Type B pancreatic cell (in vitro differentiated cells): Measurements from ENCODE around the gene KCTD19. TPM values are rescaled to one million over a fixed set of nuclear protein-coding genes. Genes with fewer than 3 reads are reported as not detected.

Source experiments
- DNase-seq: peaks from one replicate; pipeline ENCODE4 v3.0.0; 2021; ENCODE audit warnings: mixed read lengths; ENCODE audit not compliant: unreplicated experiment; ENCODE audit errors: extremely low spot score
- H3K27ac Mint-ChIP-seq: 2 replicates; pipeline ENCODE4 v1.8.0; 2021; ENCODE audit warnings: mild to moderate bottlenecking, mixed read lengths
- H3K27me3 Mint-ChIP-seq: 2 replicates; pipeline ENCODE4 v1.8.0; 2021; ENCODE audit warnings: mixed read lengths
- H3K36me3 Mint-ChIP-seq: 2 replicates; pipeline ENCODE4 v1.8.0; 2021; ENCODE audit warnings: mixed read lengths
- H3K4me1 Mint-ChIP-seq: one replicate; pipeline ENCODE4 v1.8.0; 2021; ENCODE audit warnings: mixed read lengths; ENCODE audit not compliant: unreplicated experiment
- H3K4me3 Mint-ChIP-seq: 2 replicates; pipeline ENCODE4 v1.8.0; 2021; ENCODE audit warnings: mild to moderate bottlenecking, mixed read lengths
- H3K9me3 Mint-ChIP-seq: 2 replicates; pipeline ENCODE4 v1.8.0; 2021; ENCODE audit warnings: mixed read lengths
- total RNA-seq: library from RNA; stranded (reverse); gene quantifications from 2 replicates; pipeline ENCODE4 v1.2.1, GENCODE V29; 2021; ENCODE audit warnings: low replicate concordance
- TF ChIP-seq, protein P1 (sequence below): fragments of 200-600 bp; sonication (generic); conservative IDR thresholded peaks from 2 replicates; pipeline ENCODE4 v1.5.0; 2021; ENCODE audit warnings: antibody characterized with exemption, mild to moderate bottlenecking

Gene KCTD19
- total RNA-seq, 1 donor from 2014 or later: 0.56 TPM

- peaks cover 8% of the 10 kb centered on the region for H3K27me3 Mint-ChIP-seq
- no peaks in the 10 kb centered on the region for H3K9me3 Mint-ChIP-seq
- no peak overlapping the region for H3K4me3 Mint-ChIP-seq
- no peaks in the 10 kb centered on the region for H3K36me3 Mint-ChIP-seq
- no peak for DNase-seq
- TF ChIP-seq, protein P1, sequence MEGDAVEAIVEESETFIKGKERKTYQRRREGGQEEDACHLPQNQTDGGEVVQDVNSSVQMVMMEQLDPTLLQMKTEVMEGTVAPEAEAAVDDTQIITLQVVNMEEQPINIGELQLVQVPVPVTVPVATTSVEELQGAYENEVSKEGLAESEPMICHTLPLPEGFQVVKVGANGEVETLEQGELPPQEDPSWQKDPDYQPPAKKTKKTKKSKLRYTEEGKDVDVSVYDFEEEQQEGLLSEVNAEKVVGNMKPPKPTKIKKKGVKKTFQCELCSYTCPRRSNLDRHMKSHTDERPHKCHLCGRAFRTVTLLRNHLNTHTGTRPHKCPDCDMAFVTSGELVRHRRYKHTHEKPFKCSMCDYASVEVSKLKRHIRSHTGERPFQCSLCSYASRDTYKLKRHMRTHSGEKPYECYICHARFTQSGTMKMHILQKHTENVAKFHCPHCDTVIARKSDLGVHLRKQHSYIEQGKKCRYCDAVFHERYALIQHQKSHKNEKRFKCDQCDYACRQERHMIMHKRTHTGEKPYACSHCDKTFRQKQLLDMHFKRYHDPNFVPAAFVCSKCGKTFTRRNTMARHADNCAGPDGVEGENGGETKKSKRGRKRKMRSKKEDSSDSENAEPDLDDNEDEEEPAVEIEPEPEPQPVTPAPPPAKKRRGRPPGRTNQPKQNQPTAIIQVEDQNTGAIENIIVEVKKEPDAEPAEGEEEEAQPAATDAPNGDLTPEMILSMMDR: no peak
- H3K4me1 Mint-ChIP-seq: peaks cover 14% of the 10 kb centered on the region
- no peak overlapping the region for H3K27ac Mint-ChIP-seq
These were observed 23.6 kb downstream of the KCTD19 start for GRCh38 chr16:67302970-67303369.

DNA sequence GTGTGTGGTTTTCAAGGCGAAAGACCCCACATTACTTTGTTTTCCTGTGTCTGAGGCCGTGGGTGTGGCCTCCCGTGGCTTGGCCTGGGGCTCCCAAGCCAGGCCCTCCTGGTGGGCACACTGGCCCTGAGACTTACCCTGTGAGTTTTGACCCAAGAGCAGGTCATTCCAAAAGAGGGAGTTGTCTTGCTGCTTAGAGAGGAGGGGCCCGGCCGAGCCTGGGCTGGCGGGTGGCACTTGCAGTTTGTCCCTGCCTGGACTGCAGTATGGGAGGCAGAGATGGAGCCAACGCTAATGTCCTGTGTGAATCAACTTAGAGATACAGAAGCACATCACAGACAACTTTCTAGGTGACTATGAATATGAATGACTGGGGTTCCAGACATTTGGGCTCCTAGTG lies 24.5 kb downstream of the KCTD19 start:
- TF ChIP-seq, protein P1: no peak
- DNase-seq: no peak
- Mint-ChIP-seq H3K4me3 (no peak overlapping the region), H3K9me3 (no peaks in the 10 kb centered on the region), H3K27ac (no peak overlapping the region), H3K27me3 (peaks cover 11% of the 10 kb centered on the region), H3K4me1 (peaks cover 14% of the 10 kb centered on the region), H3K36me3 (no peaks in the 10 kb centered on the region)

- DNase-seq: no peak
- no peaks in the 10 kb centered on the region for H3K9me3 Mint-ChIP-seq
- H3K4me1 Mint-ChIP-seq: peaks cover 14% of the 10 kb centered on the region
- no peak overlapping the region for H3K4me3 Mint-ChIP-seq
- peak overlapping the region; percentile 61 for H3K27ac Mint-ChIP-seq
- H3K36me3 Mint-ChIP-seq: no peaks in the 10 kb centered on the region
- H3K27me3 Mint-ChIP-seq: peaks cover 12% of the 10 kb centered on the region
- TF ChIP-seq, protein P1: no peak
These were observed 25.3 kb downstream of the KCTD19 start for GRCh38 chr16:67301080-67301782.

DNA sequence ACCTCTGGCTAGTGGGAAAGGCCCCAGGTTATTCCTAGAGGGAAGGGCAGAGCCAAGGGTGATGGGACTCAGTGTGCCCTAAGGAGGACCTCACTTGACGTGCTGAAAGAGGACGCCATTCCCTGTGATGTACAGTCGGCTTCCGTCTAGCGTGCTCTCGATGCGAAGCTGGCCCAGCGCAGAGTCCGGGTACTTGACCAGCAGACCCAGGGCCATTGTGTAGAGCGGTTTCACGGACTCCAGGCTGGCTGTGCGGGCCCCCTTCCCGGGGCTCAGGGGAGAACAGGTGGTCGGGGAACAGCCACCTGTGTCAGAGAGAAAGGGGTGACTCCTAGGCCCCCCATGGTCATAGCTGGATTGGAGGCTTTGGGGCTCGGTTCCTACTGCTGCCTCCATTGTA lies 27.3 kb downstream of the KCTD19 start:
- TF ChIP-seq, protein P1: no peak
- no peaks in the 10 kb centered on the region for H3K9me3 Mint-ChIP-seq
- H3K36me3 Mint-ChIP-seq: no peaks in the 10 kb centered on the region
- H3K27me3 Mint-ChIP-seq: peaks cover 17% of the 10 kb centered on the region
- no peak overlapping the region for H3K27ac Mint-ChIP-seq
- H3K4me3 Mint-ChIP-seq: no peak overlapping the region
- no peak for DNase-seq
- H3K4me1 Mint-ChIP-seq: peaks cover 12% of the 10 kb centered on the region

DNA sequence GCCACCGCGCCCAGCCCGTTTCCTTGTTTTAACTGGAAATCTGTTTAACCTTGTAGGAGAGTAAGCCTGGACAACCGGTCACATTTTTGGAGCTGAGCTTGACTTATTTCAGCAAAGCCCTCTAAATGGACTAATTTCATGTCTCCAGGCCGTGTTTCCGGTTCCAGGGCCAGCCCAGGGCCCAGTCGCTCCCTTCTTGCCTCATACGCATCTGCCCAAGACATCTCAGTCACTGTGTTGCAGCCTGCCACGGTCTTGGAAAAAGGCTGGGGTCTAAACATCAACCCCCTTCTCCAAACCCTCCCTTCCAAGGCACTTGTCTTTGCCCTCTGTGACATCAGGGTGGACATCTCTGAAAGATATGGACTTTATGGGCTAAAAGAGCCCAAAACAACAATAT lies 28.3 kb downstream of the KCTD19 start:
- no peak for DNase-seq
- peaks cover 8% of the 10 kb centered on the region for H3K4me1 Mint-ChIP-seq
- H3K36me3 Mint-ChIP-seq: no peaks in the 10 kb centered on the region
- peaks cover 14% of the 10 kb centered on the region for H3K27me3 Mint-ChIP-seq
- no peaks in the 10 kb centered on the region for H3K9me3 Mint-ChIP-seq
- no peak overlapping the region for H3K4me3 Mint-ChIP-seq
- TF ChIP-seq, protein P1: no peak
- H3K27ac Mint-ChIP-seq: no peak overlapping the region

- Mint-ChIP-seq H3K4me3 (no peak overlapping the region), H3K27ac (no peak overlapping the region), H3K4me1 (peaks cover 4% of the 10 kb centered on the region), H3K27me3 (peaks cover 20% of the 10 kb centered on the region), H3K36me3 (no peaks in the 10 kb centered on the region), H3K9me3 (no peaks in the 10 kb centered on the region)
- DNase-seq: no peak
- TF ChIP-seq, protein P1: no peak
These were observed 30.1 kb downstream of the KCTD19 start for GRCh38 chr16:67296420-67296819.
